Right hindlimb (tissue), 1 donor: Measurements from ENCODE around the gene CTNND2.

ENCODE experiments used
- DNase-seq: peaks from one replicate; pipeline ENCODE4 v3.0.0-alpha.2; 2018

Gene CTNND2

GRCh38 chr5:11904265-11904906 lies at the start of gene CTNND2:
Gene CTNND2 (minus strand): TSS chr5:11904446. CDS start chr5:11903853, 593 bp downstream.
- peak; percentile 71 for DNase-seq

GRCh38 chr5:11946317-11946716 lies 42.1 kb upstream of the CTNND2 start:
- DNase-seq = no peak

- DNase-seq = no peak
Observed at GRCh38 chr5:11941566-11941965, 37.3 kb upstream of the CTNND2 start.

GRCh38 chr5:11931638-11932037 lies 27.4 kb upstream of the CTNND2 start:
- DNase-seq = no peak

GRCh38 chr5:11928909-11929308 lies 24.7 kb upstream of the CTNND2 start:
- DNase-seq = no peak

GRCh38 chr5:11925701-11926100 lies 21.5 kb upstream of the CTNND2 start:
- DNase-seq = no peak

- no peak for DNase-seq
Observed at GRCh38 chr5:11922394-11922793, 18.1 kb upstream of the CTNND2 start.

- no peak for DNase-seq
Observed at GRCh38 chr5:11918463-11919045, 14.3 kb upstream of the CTNND2 start.

GRCh38 chr5:11909471-11909870 lies 5.2 kb upstream of the CTNND2 start:
- no peak for DNase-seq

- no peak for DNase-seq
Observed at GRCh38 chr5:11906497-11906896, 2.3 kb upstream of the CTNND2 start.

GRCh38 chr5:11905206-11905605 lies 960 bp upstream of the CTNND2 start:
- DNase-seq = no peak

- DNase-seq = peak; percentile 28
Observed at GRCh38 chr5:11903614-11904264, 507 bp downstream of the CTNND2 start.

GRCh38 chr5:11903121-11903613 lies 1.1 kb downstream of the CTNND2 start:
- DNase-seq = peak; percentile 30

GRCh38 chr5:11902201-11902619 lies 2.0 kb downstream of the CTNND2 start:
- DNase-seq = no peak

- DNase-seq = no peak
Observed at GRCh38 chr5:11898787-11899186, 5.5 kb downstream of the CTNND2 start.

- no peak for DNase-seq
Observed at GRCh38 chr5:11897781-11898180, 6.5 kb downstream of the CTNND2 start.

GRCh38 chr5:11894992-11895391 lies 9.3 kb downstream of the CTNND2 start:
- DNase-seq = no peak

- no peak for DNase-seq
Observed at GRCh38 chr5:11892832-11893231, 11.4 kb downstream of the CTNND2 start.

- no peak for DNase-seq
Observed at GRCh38 chr5:11890777-11891176, 13.5 kb downstream of the CTNND2 start.

- DNase-seq = no peak
Observed at GRCh38 chr5:11888221-11888620, 16.0 kb downstream of the CTNND2 start.

GRCh38 chr5:11878814-11879213 lies 25.4 kb downstream of the CTNND2 start:
- DNase-seq = no peak

- no peak for DNase-seq
Observed at GRCh38 chr5:11873587-11873986, 30.7 kb downstream of the CTNND2 start.

GRCh38 chr5:11869203-11869602 lies 35.0 kb downstream of the CTNND2 start:
- no peak for DNase-seq

GRCh38 chr5:11863911-11864310 lies 40.3 kb downstream of the CTNND2 start:
- no peak for DNase-seq
